Left lung (tissue), 10 donors: Measurements from ENCODE around the gene GCHFR. TPM values are rescaled to one million over a fixed set of nuclear protein-coding genes. Genes with fewer than 3 reads are reported as not detected.

ENCODE experiments used
- ATAC-seq: fragments of 200-7000 bp; cut with Tn5 transposase; one replicate; pipeline ENCODE4 v1.9.1; 2020; ENCODE audit warnings: moderate library complexity
- DNase-seq, 4 donors: peaks; one replicate each; pipeline ENCODE4 v3.0.0-alpha.2; 2013 to 2020
- H3K27ac ChIP-seq, 2 donors: fragments of 200-600 bp; sonication (generic) in 1 of 2; one replicate each; pipeline versions ENCODE4 v1.5.0 to v1.8.0; 2020 to 2021
- H3K27me3 ChIP-seq, 2 donors: fragments of 200-600 bp; sonication (generic) in 1 of 2; one replicate each; pipeline versions ENCODE4 v1.5.0 to v1.8.0; 2020 to 2021
- H3K36me3 ChIP-seq, 2 donors: fragments of 200-600 bp; sonication (generic) in 1 of 2; one replicate each; pipeline versions ENCODE4 v1.5.0 to v1.8.0; 2020 to 2021
- H3K4me1 ChIP-seq, 2 donors: fragments of 200-600 bp; one replicate each; pipeline ENCODE4 v1.8.0; 2021
- H3K4me3 ChIP-seq, 2 donors: fragments of 200-600 bp; sonication (generic) in 1 of 2; one replicate each; pipeline versions ENCODE4 v1.5.0 to v1.8.0; 2020 to 2021; ENCODE audit warnings: mild to moderate bottlenecking in 1 of 2
- H3K9me3 ChIP-seq, 2 donors: fragments of 200-600 bp; sonication (generic) in 1 of 2; one replicate each; pipeline versions ENCODE4 v1.5.0 to v1.8.0; 2020 to 2021
- intact Hi-C, 2 donors: fragments of 100-400 bp; cut with DNase I; formaldehyde crosslinking; loops; one replicate each; pipeline versions ENCODE4 v1.11.2 to v1.14.2; 2022
- polyA plus RNA-seq, 6 donors: library from polyadenylated mRNA; unstranded; fragments of 120-200 nt; gene quantifications; one replicate each; pipeline ENCODE4 v1.2.1, GENCODE V29; 2013; ENCODE audit not compliant: insufficient read length in 6 of 6
- total RNA-seq, 2 donors: library from RNA; stranded (reverse); fragmentation: NEBNext Ultra II Directional; extraction: Animal tissue kit (Norgen Biotek cat#: 25700); gene quantifications; one replicate each; pipeline ENCODE4 v1.2.1, GENCODE V29; 2021
- TF ChIP-seq, protein P1 (sequence below), 2 donors: fragments of 200-600 bp; sonication (generic) in 1 of 2; IDR thresholded peaks; one replicate each; pipeline versions ENCODE4 v1.5.0 to v1.8.0; 2021; ENCODE audit warnings: antibody characterized with exemption in 2 of 2
- donor health status: DM: no; HTN: yes; CAD: no.
- donor health status: DM: no; HTN: no; CAD: no.

GCHFR gene
- total and polyA plus RNA-seq, 8 donors: 12.7 to 61.5 (median 16.5) TPM

DNA sequence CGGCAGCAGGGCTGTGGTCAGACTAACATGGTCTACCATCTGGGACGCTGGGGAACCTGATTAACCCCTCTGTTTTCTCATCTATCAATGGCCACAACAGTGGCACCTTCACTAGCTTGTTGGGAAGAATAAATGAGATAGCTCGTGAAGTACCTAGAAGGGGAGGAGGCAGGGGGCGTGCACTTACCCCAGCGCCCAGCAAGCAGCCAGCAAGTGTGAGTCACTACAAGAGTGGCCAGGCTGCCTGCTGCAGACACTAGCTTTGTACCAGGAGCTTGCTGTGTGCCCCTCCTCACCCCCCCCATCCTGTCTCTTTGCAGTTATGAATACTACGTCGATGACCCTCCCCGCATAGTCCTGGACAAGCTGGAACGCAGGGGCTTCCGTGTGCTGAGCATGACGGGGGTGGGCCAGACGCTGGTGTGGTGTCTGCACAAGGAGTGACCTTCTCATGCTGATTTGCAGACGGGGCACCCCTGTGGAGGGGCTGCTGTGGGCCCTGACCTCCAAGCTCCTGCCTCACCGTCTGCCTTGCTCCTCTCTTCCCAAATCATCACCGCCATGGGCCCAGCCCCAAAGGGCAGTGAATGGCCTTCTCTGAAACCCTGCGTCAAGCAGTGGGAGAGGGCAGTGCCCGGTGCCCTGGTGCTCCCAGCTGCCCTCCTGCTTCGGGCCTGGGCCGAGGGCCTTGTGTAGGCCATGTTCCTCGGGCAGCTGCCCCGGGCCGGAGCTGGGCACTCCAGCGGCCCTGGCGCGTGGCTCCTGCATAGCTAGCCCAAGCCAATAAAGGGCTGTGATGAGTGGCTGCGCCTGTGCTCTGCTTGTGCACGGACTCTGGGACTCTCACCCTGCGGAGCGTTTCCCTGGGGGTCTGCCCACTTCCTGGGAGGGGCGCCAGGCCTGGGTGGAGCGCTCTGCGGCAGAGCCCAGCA, 3.3 kb downstream of the GCHFR start:
- TF ChIP-seq, protein P1, sequence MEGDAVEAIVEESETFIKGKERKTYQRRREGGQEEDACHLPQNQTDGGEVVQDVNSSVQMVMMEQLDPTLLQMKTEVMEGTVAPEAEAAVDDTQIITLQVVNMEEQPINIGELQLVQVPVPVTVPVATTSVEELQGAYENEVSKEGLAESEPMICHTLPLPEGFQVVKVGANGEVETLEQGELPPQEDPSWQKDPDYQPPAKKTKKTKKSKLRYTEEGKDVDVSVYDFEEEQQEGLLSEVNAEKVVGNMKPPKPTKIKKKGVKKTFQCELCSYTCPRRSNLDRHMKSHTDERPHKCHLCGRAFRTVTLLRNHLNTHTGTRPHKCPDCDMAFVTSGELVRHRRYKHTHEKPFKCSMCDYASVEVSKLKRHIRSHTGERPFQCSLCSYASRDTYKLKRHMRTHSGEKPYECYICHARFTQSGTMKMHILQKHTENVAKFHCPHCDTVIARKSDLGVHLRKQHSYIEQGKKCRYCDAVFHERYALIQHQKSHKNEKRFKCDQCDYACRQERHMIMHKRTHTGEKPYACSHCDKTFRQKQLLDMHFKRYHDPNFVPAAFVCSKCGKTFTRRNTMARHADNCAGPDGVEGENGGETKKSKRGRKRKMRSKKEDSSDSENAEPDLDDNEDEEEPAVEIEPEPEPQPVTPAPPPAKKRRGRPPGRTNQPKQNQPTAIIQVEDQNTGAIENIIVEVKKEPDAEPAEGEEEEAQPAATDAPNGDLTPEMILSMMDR (IDR thresholded peaks at IDR 0.05): no peak
- H3K4me3 ChIP-seq: no peak overlapping the region
- H3K27ac ChIP-seq: no peak overlapping the region
- H3K36me3 ChIP-seq: peaks cover 0 to 43% of the 10 kb centered on the region in 2 donors
- intact Hi-C loops: no loop called here
- no peaks in the 10 kb centered on the region for H3K27me3 ChIP-seq
- no peaks in the 10 kb centered on the region for H3K9me3 ChIP-seq
- H3K4me1 ChIP-seq: peaks cover 18 to 70% of the 10 kb centered on the region in 2 donors
- DNase-seq (no peak), ATAC-seq (no peak)

DNA sequence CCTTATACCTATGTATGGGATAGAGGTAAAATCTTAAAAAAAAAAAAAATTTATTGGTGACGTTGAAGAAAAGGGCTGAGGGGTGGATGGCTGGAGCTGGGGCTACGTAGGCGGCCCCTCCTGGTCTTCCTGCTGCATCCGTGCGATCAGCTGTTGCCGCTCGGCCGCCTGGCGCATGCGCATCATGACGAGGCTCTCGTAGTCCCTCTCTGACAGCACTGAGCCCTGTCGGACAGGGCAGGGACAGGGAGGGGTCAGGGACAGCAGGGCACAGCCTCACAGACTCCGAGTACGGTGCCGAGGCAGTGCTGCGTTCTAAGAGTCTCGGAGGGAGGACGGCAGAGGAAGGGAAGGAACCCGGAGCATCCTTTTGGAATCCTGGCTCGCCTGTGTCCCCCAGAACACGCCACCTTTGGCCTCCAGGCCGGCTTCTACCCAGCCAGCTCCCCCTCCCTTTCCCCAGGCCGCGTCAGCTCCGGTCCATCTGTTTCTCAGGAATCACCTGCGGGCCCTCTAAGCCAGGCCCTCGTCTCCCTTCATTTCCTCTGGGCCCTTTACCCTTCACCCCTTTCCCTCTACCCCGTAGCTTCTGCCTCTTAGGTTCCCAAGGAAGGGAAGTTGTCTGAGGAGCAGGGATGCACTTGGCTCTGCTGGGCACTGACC, 4.1 kb downstream of the GCHFR start:
- TF ChIP-seq, protein P1 (IDR thresholded peaks at IDR 0.05): no peak
- H3K9me3 ChIP-seq: no peaks in the 10 kb centered on the region
- intact Hi-C loops: no loop called here
- peaks cover 0 to 51% of the 10 kb centered on the region in 2 donors for H3K36me3 ChIP-seq
- peaks cover 18 to 65% of the 10 kb centered on the region in 2 donors for H3K4me1 ChIP-seq
- no peak for DNase-seq
- no peak overlapping the region for H3K4me3 ChIP-seq
- H3K27ac ChIP-seq: no peak overlapping the region
- H3K27me3 ChIP-seq: no peaks in the 10 kb centered on the region
- ATAC-seq: no peak

DNA sequence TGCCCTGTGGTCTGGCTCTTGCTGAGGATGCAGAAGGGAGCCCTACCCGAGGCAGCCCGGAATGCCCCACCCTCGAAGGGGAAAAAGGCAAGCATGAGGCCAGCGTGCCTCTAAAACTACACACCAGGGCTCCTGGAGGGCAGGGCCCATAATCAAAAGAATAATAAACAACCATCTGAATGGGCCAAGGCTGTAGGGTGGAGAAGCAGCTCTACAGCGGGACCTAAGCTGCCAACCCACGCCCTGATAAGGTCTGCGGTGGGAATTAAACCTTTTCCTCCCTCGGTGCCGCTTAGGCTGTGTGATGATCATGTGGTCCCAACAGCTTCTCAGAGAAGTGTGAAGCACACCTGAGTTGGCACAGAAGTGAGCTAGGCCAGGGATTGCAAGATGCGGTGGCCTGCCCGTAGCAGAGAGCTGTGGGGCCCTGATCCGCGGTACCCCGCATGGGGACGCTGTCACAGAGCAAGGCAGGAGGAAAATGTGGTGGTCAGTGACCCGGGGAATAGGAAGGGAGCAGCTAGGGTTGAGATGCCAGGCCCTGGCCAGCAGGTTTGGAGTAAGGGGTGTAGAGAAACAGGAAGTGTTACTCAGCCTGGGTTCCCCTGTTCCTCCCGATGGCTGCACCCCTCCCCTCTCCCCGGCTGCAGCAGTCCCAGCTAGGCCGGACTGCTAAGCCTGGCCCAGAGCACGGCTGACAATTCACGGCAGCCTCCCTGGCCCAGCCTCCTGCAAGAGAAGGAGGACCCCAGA, 4.8 kb downstream of the GCHFR start:
- ATAC-seq (no peak), DNase-seq (peak in 1 of 4 donors; percentile 79)
- H3K4me3 ChIP-seq: peak overlapping the region in 1 of 2 donors; percentile 17
- peaks cover 0 to 58% of the 10 kb centered on the region in 2 donors for H3K36me3 ChIP-seq
- no peaks in the 10 kb centered on the region for H3K9me3 ChIP-seq
- intact Hi-C loops: no loop called here
- TF ChIP-seq, protein P1 (IDR thresholded peaks at IDR 0.05): no peak
- no peaks in the 10 kb centered on the region for H3K27me3 ChIP-seq
- H3K4me1 ChIP-seq: peaks cover 15 to 58% of the 10 kb centered on the region in 2 donors
- H3K27ac ChIP-seq: peak overlapping the region; percentile 39 to 53

DNA sequence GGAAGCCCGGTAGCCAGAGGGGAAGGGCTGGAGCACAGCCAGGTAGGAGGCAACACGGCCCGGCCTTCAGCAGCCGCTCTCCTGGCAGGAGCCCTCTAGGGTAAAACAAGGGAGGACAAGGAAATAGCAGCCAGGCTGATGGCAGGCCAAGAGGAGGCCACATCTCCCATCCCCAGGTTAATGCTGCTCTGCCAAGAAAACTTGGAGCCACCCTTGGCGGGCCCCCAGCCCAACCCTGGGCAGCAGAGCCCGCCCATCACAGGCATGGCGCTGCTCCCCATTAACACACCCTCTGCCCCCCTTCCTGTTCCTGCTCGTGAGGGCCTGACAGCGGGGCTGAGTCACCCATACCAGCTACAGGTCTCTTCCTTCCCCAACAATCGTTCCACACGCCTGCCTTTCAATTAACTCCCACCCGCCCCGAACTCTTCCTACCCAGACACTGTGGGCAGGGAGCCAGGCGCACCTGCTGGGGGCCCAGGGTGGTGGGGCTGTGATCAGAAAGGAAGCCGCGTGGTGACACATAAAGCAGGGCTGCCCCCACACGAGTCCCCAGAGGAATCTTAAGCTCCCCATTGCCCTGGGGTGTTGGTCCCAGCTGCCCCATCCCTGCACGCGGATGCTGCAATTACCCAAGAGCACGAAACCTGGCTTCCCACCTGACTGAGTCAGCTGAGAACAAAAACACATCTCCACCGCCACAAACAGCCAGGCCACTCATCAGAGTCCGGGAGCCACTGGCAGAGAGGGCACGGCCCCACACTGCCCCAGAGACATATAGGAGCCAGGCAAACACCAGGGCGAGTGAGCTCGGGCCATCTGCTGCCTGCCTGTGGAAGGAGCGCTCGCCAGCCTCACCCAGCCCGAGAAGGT, 5.6 kb downstream of the GCHFR start, which contains the start of gene C15orf62:
C15orf62 (plus strand) TSS at position 707 of the 873 bp plus-strand sequence. CDS start 516 bp downstream, outside the sequence.
- Histone ChIP-seq H3K4me3 (peak within 1 kb of the TSS in 1 of 2 donors; percentile 17), H3K27ac (peak within 1 kb of the TSS; percentile 39 to 53), H3K9me3 (no peaks in the 10 kb centered on the region), H3K27me3 (no peaks in the 10 kb centered on the region), H3K4me1 (peaks cover 15 to 50% of the 10 kb centered on the region in 2 donors), H3K36me3 (peaks cover 0 to 66% of the 10 kb centered on the region in 2 donors)
- ATAC-seq (peak; percentile 64), DNase-seq (peak in 3 of 4 donors; percentile 36 to 86 (median 63))
- TF ChIP-seq, protein P1 (IDR thresholded peaks at IDR 0.05): no peak
- intact Hi-C loops: no loop called here
